Thoracic aorta (tissue), 2 donors: ENCODE data around the gene PER3. TPM values are rescaled to one million over a fixed set of nuclear protein-coding genes. Genes with fewer than 3 reads are reported as not detected.

ENCODE experiments used
- ATAC-seq: fragments of 150-250 bp; one replicate; pipeline ENCODE4 v1.8.0; 2017; ENCODE audit warnings: low read depth; ENCODE audit not compliant: insufficient number of reproducible peaks, low FRiP score
- DNase-seq: peaks from one replicate; pipeline ENCODE4 v3.0.0-alpha.2; 2020; ENCODE audit warnings: low spot score
- H3K27ac ChIP-seq, 2 donors: fragments of 200-600 bp; sonication (generic); 1 replicate in 1 of 2; 2 replicates in 1 of 2; pipeline ENCODE4 v1.5.1; 2016; ENCODE audit warnings: mild to moderate bottlenecking in 2 of 2, moderate library complexity in 2 of 2
- H3K27me3 ChIP-seq: fragments of 200-600 bp; sonication (generic); replicated peaks from 2 replicates; pipeline ENCODE4 v1.6.0; 2016; ENCODE audit warnings: mild to moderate bottlenecking; ENCODE audit not compliant: insufficient read depth
- H3K36me3 ChIP-seq: fragments of 200-600 bp; sonication (generic); one replicate; pipeline ENCODE4 v1.5.1; 2016
- H3K4me1 ChIP-seq, 2 donors: fragments of 200-600 bp; sonication (generic); 1 replicate in 1 of 2; 2 replicates in 1 of 2; pipeline versions ENCODE4 v1.5.1 to v1.6.0; 2016; ENCODE audit warnings: low read depth in 2 of 2, mild to moderate bottlenecking in 1 of 2; ENCODE audit not compliant: control insufficient read depth in 1 of 2
- H3K4me3 ChIP-seq: fragments of 200-600 bp; sonication (generic); 2 replicates; pipeline ENCODE4 v1.5.1; 2016; ENCODE audit warnings: mild to moderate bottlenecking
- H3K9me3 ChIP-seq: fragments of 200-600 bp; sonication (generic); 2 replicates; pipeline ENCODE4 v1.5.1; 2016
- CTCF ChIP-seq: fragments of 200-600 bp; sonication (generic); IDR thresholded peaks from one replicate; pipeline ENCODE4 v1.5.1; 2019; ENCODE audit warnings: antibody characterized with exemption
- total RNA-seq, 2 donors: library from RNA; depleted of rRNA; stranded (reverse); fragments of >200 nt; gene quantifications; one replicate each; pipeline versions ENCODE4 v1.1.0 to v1.2.3, GENCODE V29; 2016

PER3 gene
- total RNA-seq, 2 donors from 2014 or later = 19.8 to 21.7 TPM

GRCh38 chr1:7873801-7874795 is 90.0 kb downstream of the PER3 start:
- Histone ChIP-seq H3K9me3 (peaks cover 3% of the 10 kb centered on the region), H3K36me3 (no peaks in the 10 kb centered on the region), H3K4me3 (no peak overlapping the region), H3K27ac (no peak overlapping the region), H3K27me3 (no peaks in the 10 kb centered on the region), H3K4me1 (no peaks in the 10 kb centered on the region)
- DNase-seq = no peak
- TF ChIP-seq CTCF = no peak
- ATAC-seq = no peak

GRCh38 chr1:7878027-7878426 is 93.9 kb downstream of the PER3 start:
- ATAC-seq (no peak), DNase-seq (no peak)
- H3K4me1 ChIP-seq = no peaks in the 10 kb centered on the region
- no peak overlapping the region for H3K4me3 ChIP-seq
- H3K36me3 ChIP-seq = no peaks in the 10 kb centered on the region
- TF ChIP-seq CTCF = no peak
- no peaks in the 10 kb centered on the region for H3K27me3 ChIP-seq
- H3K27ac ChIP-seq = no peak overlapping the region
- H3K9me3 ChIP-seq = peaks cover 3% of the 10 kb centered on the region

- Histone ChIP-seq H3K9me3 (peaks cover 3% of the 10 kb centered on the region), H3K27me3 (no peaks in the 10 kb centered on the region), H3K36me3 (no peaks in the 10 kb centered on the region), H3K4me1 (no peaks in the 10 kb centered on the region), H3K27ac (no peak overlapping the region), H3K4me3 (no peak overlapping the region)
- no peak for ATAC-seq
- no peak for DNase-seq
- no peak for TF ChIP-seq CTCF
Measured at GRCh38 chr1:7879228-7879627, 95.1 kb downstream of the PER3 start.

- Histone ChIP-seq H3K4me1 (peaks cover 0 to 9% of the 10 kb centered on the region in 2 donors), H3K27me3 (no peaks in the 10 kb centered on the region), H3K36me3 (no peaks in the 10 kb centered on the region), H3K27ac (no peak overlapping the region), H3K9me3 (no peaks in the 10 kb centered on the region), H3K4me3 (no peak overlapping the region)
- DNase-seq (no peak), ATAC-seq (no peak)
- no peak for TF ChIP-seq CTCF
Measured at GRCh38 chr1:7884757-7885156, 100.7 kb downstream of the PER3 start.

GRCh38 chr1:7885513-7886404 is 101.7 kb downstream of the PER3 start:
- H3K27me3 ChIP-seq = no peaks in the 10 kb centered on the region
- peak overlapping the region; percentile 59 for H3K4me3 ChIP-seq
- no peak for TF ChIP-seq CTCF
- no peak for ATAC-seq
- DNase-seq = no peak
- no peak overlapping the region for H3K27ac ChIP-seq
- no peaks in the 10 kb centered on the region for H3K36me3 ChIP-seq
- H3K4me1 ChIP-seq = peaks cover 0 to 9% of the 10 kb centered on the region in 2 donors
- H3K9me3 ChIP-seq = no peaks in the 10 kb centered on the region
